Esophagus mucosa (tissue), 1 donor: ENCODE results near the gene MLXIP. TPM values are rescaled to one million over a fixed set of nuclear protein-coding genes. Genes with fewer than 3 reads are reported as not detected.
"Not testable (repeated sequence)": the region's sequence is repeated elsewhere in the genome, so short reads cannot be mapped to it uniquely, and the experiment has no call there.

Experiments used
- ATAC-seq: fragments of 200-7000 bp; cut with Tn5 transposase; one replicate; pipeline ENCODE4 v1.9.1; 2020
- total RNA-seq: library from RNA; stranded (reverse); gene quantifications from one replicate; pipeline ENCODE4 v1.2.4, GENCODE V29; 2023
- donor health status: DM: yes; HTN: yes; CAD: no.

Gene MLXIP
- total RNA-seq, 1 donor from 2014 or later = 13.1 TPM

DNA sequence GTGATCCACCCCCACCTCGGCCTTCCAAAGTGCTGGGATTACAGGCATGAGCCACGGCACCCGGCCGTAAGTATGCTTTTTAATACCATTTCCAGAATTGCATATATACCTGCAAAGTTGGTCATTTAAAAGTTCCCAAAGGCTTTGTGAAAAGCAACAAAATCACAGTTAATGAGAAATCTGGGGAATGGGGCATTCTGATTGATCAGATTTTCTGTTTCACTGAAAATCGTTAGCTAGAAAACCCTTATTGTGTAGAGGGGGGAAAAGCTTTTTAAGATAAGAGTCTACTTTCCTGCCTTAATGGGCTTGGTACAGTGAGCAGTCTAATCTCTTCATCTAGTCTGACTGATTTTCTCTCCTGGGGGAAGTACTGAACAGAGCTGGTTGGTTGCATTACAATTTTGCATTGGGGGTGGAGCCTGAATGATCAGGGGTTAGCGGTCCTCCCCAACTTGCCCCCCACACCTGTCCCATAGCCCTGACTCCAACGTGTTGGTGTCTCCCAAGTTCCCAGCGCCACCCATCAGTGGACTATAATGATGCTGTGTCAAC, 71.6 kb downstream of the MLXIP start:
- no peak for ATAC-seq

DNA sequence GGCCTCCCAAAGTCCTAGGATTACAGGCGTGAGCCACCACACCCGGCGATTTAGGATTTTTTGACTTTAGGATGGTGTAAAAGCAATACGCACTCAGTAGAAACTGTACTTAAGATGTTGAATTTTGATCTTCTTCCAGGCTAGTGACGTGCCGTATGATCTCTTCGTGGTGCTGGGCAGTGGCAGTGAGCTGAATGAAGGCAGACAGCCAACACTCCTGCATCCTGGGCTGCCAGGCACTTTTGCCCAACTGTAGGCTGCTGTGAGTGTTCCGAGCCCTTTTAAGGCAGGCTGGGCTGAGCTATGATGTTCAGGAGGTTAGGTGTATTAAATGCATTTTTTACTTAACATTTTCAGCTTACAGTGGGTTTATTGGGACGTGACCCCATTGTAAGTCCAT, 74.2 kb downstream of the MLXIP start:
- ATAC-seq = no peak

DNA sequence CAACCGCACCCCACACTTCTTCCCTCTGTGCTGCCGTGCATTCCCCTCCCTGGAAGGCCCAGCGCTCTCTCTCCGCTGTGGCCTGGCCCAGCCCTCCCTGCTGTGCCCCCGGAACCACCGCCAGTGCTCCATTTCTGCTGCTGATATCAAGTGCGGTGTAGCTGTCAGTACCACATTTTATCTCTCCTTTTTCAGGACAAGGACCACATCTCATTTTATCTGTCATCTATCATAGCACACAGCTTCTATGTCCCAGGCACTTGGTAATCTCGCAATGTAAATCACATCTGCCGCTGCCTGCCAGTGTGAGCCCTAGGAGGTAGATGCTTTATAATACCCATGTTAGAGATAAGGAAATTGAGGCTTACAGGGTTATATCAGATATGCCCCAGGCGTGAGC, 77.1 kb downstream of the MLXIP start:
- ATAC-seq = no peak

DNA sequence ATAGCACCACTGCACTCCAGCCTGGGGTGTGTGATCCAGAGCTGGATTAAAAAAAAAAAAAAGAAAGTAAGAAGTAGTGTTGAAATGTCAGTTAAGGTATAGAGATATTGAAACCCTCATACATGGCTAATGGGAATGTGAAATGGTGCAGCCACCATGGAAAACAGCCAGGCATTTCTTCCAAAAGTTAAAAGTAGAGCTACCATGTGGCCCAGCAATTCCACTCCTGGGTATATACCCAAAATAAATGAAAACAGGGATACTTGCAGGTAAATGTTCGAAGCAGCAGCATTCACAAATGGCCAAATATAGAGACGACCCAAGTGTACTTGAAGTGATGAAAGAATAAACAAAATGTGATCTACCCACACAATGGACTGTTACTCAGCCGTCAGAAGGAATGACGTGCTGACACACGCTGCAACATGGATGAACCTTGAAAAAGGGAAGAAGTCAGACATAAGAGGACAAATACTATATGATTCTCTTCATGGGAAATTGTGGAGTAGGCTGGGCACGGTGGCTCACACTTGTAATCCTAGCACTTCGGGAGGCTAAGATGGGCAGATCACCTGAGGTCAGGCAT, 80.2 kb downstream of the MLXIP start:
- no peak for ATAC-seq

DNA sequence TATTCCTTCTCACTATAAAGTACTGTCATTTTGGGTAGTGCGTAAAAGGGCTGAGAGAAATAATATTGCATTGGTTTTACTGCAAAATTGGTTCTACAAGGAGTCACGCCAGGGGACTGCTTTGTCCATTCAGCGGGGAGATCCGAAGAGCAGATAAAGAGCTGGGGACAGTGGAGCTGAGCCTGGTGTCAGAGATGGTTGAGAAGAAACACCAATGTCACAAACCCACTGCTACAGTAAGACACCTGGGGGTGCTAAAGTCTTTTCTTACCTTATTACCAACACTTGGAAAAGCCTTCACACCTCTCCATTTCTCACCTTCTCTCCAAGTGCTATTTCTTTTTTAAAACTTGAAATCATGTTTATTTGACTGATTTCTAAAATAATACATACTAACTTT, 81.3 kb downstream of the MLXIP start:
- ATAC-seq = no peak

DNA sequence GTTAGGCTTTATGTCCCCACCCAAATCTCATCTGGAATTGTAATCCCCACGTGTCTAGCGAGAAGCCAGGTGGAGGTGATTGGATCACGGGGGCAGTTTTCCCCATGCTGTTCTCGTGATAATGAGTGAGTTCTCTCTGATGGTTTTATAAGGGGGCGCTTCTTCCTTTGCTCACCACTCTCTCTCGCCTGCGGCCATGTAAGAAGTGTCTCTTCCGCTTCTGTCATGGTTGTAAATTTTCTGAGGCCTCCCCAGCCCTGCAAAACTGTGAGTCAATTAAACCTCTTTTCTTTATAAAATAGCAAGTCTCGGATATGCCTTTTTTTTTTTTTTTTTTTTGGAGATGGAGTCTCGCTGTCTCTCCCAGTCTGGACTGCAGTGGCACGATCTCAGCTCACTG, 82.2 kb downstream of the MLXIP start:
- ATAC-seq = no peak

DNA sequence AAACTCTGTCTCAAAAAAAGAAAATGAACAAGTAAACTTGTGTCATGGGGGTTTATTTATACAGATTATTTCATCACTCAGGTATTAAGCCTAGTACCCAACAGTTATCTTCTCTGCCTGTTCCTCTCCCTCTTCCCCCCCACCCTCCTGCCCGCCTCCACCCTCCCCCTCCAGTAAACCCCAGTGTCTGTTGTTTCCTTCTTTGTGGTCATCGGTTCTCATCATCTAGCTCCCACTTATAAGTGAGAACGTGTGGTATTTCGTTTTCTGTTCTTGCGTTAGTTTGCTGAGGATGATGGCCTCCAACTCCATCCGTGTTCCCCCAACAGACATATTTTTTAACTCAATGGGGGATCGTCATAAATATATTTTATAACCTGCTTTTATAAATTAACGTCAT, 83.1 kb downstream of the MLXIP start:
- ATAC-seq = no peak

DNA sequence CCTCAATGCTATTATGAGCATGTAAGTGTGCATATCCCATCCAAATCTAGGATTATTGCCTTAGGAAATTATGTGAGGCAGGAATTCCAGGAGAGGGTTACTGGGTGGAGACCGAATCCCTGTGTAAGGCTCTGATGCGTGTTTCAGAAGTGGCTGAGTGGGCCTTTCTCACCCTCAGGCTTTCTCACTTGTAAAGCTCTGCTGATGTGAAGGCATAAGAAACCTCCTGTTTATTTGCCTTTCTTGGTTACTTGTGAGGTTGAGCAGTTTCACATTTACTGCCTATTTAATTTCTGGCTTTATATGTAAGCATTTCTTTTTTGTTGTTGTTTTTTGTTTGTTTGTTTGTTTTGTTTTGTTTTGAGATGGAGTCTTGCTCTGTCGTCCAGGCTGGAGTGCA, 84.4 kb downstream of the MLXIP start:
- no peak for ATAC-seq

DNA sequence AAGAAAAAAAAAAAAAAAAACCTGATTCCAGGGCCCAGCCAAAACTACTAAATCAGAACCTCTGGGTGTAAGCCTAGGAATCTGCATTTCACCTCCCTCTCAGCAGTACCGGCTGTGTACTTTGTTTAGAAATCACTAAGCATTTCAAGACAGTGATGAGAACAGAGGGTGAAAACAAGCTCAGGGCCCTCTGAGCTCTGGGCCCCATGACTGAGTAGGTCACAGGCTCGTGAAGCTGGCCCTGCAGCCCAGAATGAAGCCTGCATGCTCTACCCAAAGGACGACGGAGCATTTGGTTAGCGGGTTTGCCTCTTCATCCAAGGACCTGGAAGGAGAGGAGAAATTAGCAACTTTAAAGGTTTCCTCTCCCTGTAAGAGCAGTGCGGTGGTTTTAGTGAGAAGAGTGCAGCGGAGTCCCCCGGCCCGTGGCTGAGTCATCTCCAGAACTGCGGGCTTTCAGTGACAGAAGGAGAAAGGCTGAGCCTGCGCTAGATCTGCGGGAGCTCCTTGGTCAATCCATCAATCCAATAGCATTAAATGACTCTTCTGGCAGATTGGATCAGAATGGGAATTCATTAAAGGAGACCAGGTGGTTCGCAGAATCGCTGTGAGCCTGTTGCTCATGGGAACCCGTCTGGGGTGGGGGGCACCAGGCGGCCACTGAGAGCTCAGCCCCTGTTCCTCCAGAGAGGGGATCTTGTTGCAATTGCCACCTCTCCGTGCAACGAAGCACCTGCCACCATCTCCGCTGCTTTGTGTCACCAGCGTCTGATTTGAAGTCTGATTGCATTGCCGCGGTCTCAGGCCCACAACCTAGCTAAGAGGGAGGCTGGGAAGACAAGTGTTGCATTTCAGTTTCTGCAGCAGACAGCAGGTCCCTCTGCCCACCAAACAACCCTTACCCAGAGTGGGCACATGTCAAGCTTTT, 88.1 kb downstream of the MLXIP start:
- no peak for ATAC-seq

DNA sequence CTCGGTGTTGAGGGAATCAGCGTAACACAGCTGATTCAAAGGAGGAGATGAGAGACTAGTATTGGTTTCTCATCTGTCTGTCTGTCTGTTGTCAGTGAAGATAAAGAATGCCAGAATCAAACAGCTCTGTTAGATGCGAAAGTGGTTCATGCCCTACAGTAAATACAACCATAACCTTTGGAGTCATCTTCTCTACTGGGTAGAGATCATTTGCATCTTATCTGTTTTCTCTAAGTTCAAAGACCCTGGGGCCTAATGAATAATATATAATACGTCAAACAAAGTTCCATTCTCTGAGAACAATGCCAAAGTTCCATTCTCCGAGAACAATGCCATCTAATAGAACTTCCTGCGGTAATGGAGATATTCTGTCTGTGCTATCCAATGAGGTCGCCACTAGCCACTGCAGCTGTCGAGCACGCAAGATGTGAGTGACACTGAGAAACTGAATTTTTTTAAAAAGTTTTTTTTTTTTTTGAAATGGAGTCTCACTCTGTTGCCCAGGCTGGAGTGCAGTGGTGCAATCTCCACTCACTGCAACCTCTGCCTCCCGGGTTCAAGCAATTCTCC, 88.9 kb downstream of the MLXIP start:
- no peak for ATAC-seq

DNA sequence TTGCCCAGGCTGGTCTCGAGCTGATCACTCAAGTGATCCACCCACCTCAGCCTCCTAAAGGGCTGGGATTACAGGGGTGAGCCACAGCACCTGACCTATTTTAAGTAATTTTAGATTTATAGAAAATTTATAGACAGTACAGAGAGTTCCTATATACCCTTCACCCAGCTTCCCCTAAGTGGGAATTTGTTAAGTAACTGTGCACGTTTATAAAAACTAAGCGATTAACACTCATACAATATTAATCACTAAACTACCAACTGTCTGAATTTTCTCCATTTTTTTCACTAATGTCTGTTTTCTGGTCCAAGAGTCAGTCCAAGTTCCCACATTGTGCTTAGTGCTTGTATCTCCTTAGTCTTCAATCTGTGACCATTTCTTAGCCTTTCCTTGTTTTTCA, 89.9 kb downstream of the MLXIP start:
- no peak for ATAC-seq

DNA sequence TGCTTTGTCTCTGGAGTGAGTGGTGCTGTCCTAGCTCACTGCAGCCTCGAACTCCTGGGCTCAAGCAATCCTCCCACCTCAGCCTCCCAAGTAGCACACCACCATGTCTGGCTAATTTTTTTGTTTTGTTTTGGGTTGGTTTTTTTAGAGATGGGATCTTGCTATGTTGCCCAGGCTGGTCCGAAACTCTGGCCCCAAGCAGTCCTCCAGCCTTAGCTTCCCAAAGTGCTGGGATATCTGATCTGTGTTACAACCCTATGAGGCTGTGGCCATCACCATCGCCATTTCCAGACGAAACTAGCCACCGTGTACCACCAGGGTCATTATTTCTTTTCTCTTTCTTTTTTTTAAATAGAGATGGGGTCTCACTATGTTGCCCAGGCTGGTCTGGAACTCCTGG, 92.8 kb downstream of the MLXIP start:
- ATAC-seq = no peak

DNA sequence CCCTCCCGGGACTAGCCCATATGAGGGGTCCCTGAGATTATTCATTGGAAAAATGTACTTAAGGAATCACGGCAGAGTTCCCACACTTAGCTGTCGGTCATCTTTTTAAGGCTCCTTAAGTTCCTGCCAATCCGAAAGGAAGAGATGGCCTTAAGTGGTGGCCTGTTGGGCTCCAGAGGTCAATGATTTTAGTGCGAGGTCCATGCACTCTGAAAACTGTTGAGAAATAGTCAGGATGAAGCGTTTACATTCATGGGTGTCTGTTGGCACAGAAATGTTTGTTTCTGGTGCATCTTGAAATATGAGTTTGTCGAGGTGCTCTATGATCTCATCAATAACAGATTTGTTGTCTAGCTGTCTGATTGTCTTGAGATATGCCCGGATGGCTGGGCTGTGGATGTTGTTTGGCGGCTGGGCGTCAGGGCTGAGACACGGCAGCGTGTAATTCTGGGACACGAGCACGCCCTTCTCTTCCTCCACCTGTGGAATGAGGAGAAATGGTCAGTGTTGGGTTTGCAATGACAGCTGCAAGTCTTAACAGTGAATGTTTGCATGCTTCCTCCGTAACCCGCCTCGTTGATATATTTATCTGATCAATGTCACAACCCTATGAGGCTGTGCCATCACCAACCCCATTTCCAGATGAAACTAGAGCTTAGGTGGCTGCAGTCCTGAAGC, 93.8 kb downstream of the MLXIP start:
- ATAC-seq = no peak

DNA sequence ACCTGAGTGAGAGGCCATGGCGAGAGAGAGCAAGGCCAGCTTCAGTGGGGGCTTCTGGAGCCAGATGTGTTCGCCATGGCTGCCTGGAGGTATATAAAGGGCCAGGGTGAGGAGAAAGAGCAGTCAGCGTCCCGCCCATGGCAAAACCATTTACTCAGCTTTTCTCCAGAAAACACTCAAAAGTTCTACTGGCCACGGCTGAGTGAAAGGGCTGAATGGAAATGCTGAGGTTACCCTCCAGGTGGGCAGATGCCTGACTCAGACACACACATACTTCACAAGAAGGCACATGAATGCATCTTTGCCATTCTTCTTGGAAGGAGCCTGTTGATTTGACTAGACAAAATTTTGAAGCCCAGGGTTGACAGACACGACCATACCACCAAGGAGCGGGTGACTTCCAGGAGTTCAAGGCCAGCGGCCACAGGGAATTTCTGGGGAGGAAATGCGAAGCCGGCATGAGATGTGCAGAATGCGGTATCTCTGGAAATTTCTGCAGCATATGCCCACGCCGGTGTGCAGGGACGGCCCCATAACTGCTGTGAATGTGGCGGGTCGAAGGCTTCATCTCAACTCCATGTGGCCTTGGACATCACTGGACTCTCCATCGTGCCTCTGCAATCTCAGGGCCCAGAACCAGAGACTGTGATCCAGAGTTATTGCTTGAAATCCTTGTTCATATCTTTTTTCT, 95.7 kb downstream of the MLXIP start, which contains the start of gene IL31:
Gene IL31, minus strand, starts transcription at position 67 of the 691 bp plus-strand sequence. Its CDS starts 49 bp downstream, at position 18.
- ATAC-seq = no peak

DNA sequence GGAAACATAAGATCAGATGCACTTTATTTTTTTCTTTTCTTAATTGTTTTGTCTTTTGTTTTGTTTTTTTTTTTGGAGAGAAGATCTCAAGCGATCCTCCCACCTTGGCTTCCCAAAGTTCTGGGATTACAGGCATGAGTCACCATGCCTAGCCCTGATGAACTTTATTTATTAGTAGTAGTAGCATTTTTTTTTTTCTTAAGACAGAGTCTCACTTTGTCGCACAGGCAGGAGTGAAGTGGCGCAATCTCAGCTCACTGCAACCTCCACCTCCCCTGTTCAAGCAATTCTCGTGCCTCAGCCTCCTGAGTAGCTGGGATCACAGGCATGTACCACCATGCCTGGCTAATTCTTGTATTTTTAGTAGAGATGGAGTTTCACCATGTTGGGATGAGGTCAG, 97.9 kb downstream of the MLXIP start:
- not testable (repeated sequence) for ATAC-seq

DNA sequence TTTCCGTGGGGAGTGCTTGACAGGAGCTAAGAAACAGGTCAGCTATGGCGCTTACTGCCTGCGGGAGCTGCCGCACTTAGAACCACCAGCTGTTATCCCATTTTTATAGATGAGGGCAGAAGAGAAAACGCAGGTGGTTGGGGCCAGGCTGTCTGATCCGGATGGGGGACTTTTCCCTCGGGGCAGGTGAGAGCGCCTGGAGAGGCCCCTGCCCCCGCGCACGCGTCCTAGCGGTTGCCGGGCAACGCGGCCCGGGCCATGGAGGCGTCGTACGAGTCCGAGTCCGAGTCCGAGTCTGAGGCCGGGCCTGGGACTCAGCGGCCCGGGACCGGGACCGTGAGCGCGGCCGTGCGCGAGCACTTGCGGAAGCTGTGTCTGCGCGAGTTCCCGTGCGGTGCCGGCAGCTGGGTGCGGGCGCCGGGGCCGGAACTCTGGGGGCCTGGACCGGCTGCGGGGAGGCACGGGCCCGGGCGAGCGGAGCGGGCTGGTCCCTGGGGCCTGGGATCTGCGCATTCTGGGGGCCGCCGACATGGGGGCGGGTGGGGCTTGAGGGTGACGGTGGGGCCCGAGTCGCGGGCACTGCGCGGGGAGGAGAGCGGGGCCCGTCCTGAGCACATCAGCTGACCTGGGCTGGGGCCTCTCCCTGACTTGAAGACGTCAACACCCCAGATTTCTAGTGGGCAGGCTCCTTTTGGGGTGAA, 104.5 kb downstream of the MLXIP start, which contains the start of gene LRRC43:
Gene LRRC43, plus strand, starts transcription at position 237 of the 701 bp plus-strand sequence. Its CDS starts 22 bp downstream, at position 259.
- ATAC-seq = peak; percentile 66

DNA sequence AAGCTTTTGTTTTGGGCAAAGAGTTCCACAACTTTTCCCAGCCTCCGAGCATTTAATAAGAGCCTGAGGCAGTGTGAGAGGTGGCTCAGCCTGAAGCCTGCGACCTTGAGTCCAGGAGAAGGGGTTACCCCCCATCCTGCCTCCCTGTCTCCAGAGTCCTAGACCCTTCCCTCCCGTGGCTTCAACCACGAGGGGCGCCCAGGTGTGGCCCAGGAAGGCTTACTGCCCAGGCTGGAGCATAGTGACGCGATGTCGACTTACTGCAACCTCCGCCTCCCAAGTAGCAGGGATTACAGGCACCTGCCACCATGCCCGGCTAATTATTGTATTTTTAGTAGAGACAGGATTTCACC, 105.0 kb downstream of the MLXIP start:
- peak; percentile 17 for ATAC-seq

DNA sequence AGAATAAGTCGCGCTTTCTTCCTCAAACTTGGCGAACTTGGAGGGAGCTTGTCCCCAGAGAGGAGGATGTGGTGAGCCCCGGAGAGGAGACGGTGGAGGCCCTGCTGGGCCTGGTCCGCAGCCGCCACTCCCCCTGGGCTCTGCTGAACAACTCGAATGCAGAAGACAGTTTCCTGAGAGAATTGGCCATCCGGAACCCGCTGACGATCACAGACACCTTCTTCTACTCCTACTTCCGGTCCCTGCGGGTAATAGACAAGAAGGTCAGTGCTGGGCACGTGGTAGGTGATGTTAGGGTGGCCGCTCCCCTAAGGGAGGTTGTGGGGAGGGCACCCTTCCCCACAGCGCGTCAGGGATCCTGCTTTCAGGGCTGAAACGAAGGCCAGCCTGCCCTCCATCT, 106.0 kb downstream of the MLXIP start:
- ATAC-seq = no peak

DNA sequence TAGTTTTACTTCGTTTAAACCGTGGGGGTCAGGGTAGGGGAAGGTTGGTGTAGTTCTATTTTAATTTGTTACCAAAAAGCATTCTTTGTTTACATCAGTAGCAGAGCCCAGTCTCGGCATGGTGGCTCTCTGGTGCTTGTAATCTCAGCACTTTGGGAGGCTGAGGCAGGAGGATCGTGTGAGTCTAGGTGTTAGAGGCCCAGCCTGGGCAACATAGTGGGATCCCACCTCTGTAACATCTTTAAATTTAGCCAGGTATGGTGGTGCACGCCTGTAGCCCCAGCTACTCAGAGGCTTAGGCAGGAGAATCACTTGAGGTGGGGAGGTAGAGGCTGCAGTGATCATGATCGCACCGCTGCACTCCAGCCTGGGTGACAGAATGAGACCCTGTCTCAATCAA, 106.5 kb downstream of the MLXIP start:
- ATAC-seq = no peak

DNA sequence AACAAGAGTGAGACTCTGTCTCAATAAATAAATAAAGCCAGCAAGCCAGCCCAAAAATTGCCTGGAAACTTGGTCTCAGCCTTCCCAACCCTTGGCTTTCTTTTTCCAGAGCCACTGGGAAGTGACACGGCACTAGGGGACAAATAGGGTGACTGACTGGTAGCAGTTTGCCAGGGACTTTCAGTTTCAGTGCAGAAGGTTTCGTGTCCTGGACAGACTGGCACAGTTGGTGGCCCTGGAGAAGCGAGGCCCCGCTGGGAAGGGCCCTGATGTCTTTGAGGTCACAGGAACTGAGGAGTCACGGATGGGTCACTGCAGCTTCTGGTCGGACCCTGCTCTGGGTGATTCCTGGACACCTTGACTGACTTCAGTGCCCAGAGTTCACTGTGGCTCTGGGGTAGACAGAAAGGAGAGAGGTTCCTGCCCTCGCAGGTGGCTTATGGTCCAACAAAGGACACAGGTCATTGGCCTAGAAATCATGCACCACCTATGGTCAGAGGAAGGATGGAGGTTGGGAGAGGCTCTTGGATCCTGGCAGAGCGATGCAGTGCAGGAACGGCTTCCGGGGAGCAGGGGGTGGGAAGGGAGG, 107.0 kb downstream of the MLXIP start:
- no peak for ATAC-seq

DNA sequence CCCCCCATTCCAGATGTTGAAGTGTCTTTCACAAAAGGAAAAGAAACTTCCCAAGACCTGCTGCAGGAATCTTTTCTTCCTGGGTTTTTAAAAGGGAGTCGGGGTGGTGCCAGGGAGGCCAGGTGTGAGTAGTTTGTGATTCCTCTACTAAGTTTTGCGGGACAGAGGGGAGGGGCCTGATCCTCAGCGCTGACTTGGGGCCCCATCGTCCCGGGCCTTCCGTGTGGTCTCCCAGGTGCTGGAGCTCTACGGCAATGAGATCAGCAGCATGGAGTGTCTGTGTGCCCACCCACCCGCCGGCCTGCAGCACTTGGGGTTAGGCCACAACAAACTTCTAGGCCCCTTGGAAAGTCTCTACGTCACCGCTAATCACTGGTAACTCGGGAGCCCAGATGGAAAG, 108.9 kb downstream of the MLXIP start:
- no peak for ATAC-seq
